Stimulated activated CD4-positive, alpha-beta T cell treated with anti-CD3 and anti-CD28 coated beads, Interleukin-1b, Interleukin-23, amount 100 ng/mL, for 48 hours (primary cell): ENCODE measurements around the gene LAMA2.

Experiments
- DNase-seq: peaks from one replicate; pipeline ENCODE4 v3.0.0-alpha.2; 2020

Gene LAMA2

GRCh38 chr6:129500958-129501739 is 618.2 kb downstream of the LAMA2 start:
- DNase-seq = no peak

GRCh38 chr6:129501740-129502660 is 619.1 kb downstream of the LAMA2 start:
- DNase-seq = no peak

- DNase-seq = no peak
Measured at GRCh38 chr6:129504456-129504855, 621.5 kb downstream of the LAMA2 start.

- DNase-seq = no peak
Measured at GRCh38 chr6:129507059-129507807, 624.3 kb downstream of the LAMA2 start.

- no peak for DNase-seq
Measured at GRCh38 chr6:129507846-129508245, 624.9 kb downstream of the LAMA2 start.

- DNase-seq = no peak
Measured at GRCh38 chr6:129508477-129509145, 625.7 kb downstream of the LAMA2 start.

- DNase-seq = no peak
Measured at GRCh38 chr6:129510950-129511349, 628.0 kb downstream of the LAMA2 start.

- DNase-seq = no peak
Measured at GRCh38 chr6:129513471-129513870, 630.5 kb downstream of the LAMA2 start.

GRCh38 chr6:129515004-129515403 is 632.1 kb downstream of the LAMA2 start:
- no peak for DNase-seq

- no peak for DNase-seq
Measured at GRCh38 chr6:129516005-129516404, 633.1 kb downstream of the LAMA2 start.

GRCh38 chr6:129516787-129517186 is 633.8 kb downstream of the LAMA2 start:
- DNase-seq = no peak

GRCh38 chr6:129517288-129517687 is 634.4 kb downstream of the LAMA2 start:
- no peak for DNase-seq

GRCh38 chr6:129519750-129520149 is 636.8 kb downstream of the LAMA2 start:
- DNase-seq = no peak

- no peak for DNase-seq
Measured at GRCh38 chr6:129521946-129522345, 639.0 kb downstream of the LAMA2 start.

- no peak for DNase-seq
Measured at GRCh38 chr6:129523816-129524215, 640.9 kb downstream of the LAMA2 start.

- DNase-seq = no peak
Measured at GRCh38 chr6:129525055-129525454, 642.1 kb downstream of the LAMA2 start.

GRCh38 chr6:129534926-129535325 is 652.0 kb downstream of the LAMA2 start:
- DNase-seq = no peak

GRCh38 chr6:129536271-129536670 is 653.3 kb downstream of the LAMA2 start:
- no peak for DNase-seq

- no peak for DNase-seq
Measured at GRCh38 chr6:129539032-129539431, 656.1 kb downstream of the LAMA2 start.

GRCh38 chr6:129542705-129543104 is 659.8 kb downstream of the LAMA2 start:
- no peak for DNase-seq

GRCh38 chr6:129543981-129544380 is 661.0 kb downstream of the LAMA2 start:
- DNase-seq = no peak

GRCh38 chr6:129544892-129545612 is 662.1 kb downstream of the LAMA2 start:
- DNase-seq = no peak
